ENCODE results near the gene CDC123.
A peak's percentile ranks its signal among the peaks of the same experiment; 100 is the strongest.
"Not testable (repeated sequence)": the region's sequence is repeated elsewhere in the genome, so short reads cannot be mapped to it uniquely, and the experiment has no call there.

Gene CDC123

DNA sequence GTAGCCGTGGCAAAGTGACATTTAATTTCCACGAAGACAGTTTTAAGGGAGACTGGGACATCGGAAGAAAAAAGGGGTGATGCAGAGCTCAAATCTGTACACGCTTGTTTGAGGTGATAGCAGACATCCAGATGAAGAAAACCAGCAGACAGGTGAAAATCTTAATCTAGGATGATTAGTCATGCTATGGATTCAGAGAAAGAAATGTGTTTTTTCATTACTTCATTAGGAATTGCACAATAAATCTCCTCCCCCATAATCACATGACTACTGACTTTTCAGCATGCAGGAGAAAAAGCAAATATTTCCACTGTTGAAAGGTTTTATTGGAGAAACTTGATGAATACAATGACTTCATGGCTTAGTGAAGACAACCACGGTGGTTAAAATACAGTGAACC lies 2.8 kb upstream of the CDC123 start:
- FAIRE-seq, result no peak

DNA sequence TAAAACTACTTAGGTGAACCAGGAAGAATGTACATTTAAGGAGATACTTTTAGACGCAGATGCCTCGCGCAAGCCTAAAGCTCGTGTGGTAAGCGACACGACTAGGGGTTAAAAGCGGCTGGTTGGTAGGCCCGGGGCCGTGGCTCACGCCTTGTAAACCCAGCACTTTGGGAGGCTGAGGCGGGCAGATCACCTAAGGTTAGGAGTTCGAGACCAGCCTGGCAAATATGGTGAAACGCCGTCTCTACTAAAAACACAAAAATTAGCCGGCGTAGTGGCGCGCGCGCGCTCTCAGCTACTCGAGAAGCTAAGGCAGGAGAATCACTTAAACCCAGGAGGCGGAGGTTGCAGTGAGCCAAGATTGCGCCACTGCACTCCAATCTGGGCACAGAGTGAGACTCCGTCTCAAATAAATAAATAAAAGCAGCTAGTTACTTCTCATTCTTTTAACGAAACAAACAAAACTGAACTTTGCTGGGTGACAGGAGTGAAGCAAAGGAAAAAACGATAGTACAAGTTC lies 1.2 kb upstream of the CDC123 start:
- no peak for FAIRE-seq

GRCh38 chr10:12195281-12195602 lies 746 bp upstream of the CDC123 start:
- no peak for FAIRE-seq

- FAIRE-seq, result no peak
Measured at GRCh38 chr10:12196531-12197211, 683 bp downstream of the CDC123 start.

DNA sequence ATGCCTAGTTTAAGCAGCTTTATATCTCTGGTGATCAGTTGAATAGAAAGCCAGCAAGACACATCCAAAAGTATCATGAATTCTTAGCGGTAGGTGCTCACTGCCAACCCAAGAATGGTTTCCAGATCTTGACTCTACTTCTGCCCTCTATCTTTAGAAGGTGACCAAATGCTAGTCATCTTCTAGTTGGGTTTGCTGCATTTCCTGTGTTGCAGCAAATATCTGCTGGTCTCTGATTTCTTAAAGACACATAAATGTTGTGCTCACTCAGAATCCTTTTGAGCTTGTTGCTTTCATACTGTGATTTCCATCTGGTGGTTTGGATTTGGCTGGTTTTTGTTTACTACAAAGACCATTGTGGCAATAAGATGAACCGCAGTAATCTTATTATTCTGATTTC lies 2.2 kb downstream of the CDC123 start:
- no peak for FAIRE-seq

- FAIRE-seq, result no peak
Measured at GRCh38 chr10:12200850-12201249, 4.9 kb downstream of the CDC123 start.

GRCh38 chr10:12201543-12201942 lies 5.6 kb downstream of the CDC123 start:
- no peak for FAIRE-seq

DNA sequence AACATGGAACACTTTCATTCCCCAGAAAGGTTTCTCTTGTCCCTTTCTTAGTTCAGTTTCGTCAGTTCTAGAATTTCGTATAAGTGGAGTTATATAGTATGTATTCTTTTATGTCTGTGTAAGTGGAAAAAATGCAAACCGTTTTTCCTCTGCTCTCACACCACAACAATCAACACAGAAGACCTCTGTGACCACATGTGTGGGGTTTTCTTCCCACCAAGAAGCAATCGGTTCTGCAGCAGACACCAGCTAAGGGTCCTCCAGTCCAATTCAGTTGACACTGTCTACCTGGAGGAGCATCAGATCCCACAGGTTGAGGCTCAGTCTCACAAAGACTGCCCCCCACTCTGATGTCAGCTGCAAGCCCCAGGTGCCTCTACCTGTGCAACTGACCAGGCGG lies 6.2 kb downstream of the CDC123 start:
- no peak for FAIRE-seq

DNA sequence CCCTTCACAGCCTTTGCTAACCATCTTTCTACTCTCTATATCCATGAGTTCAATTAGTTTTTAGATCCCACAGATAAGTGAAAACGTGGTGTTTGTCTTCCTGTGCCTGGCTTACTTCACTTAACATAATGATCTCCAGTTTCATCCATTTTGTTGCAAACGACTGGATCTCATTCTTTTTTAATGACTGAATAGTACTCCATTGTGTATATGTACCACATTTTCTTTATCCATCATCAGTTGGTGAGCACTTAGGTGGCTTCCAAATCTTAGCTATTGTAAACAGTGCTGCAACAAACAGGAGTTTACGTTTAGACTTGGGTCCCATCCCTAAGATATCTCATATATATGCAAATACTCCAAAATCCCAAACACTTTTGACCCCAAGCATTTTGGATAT lies 9.1 kb downstream of the CDC123 start:
- FAIRE-seq, result no peak

DNA sequence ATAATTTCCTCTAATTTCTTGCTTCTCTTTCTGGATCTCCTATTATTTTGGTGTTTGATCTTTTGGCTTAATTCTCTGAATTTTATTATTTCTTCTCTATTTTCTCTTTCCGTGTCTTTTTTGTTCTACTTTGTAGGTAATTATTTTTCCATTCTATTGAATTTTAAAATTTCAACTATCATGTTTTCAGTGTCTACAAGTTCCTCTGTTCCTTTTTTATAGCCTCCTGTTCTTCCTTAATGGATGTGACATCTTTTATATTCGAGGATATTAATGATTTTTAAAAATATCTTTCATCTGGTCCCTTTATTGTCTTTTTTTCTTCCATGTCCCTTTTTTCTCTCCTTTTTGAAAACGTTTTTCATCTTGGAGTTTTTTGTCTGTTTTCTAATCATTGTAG lies 11.1 kb downstream of the CDC123 start:
- no peak for FAIRE-seq

DNA sequence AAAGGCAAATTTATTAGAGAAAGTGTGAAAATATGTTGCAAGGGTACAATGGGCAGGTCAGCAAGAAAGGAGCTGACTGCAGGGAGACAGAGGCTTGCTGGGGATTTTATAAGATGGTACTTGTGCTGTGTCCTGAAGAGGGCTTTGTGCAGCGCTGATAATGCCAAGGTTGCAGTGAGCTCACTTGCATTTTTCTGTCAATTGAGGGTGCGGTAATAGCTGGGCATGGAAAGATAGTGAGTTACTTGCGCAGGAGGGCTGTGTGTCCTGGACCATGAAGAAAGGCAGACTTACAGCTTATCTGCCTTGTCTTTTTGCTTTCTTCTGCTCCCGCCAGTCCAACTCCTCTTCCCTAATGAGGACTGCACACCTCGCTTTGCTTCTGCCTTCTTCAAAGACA lies 12.5 kb downstream of the CDC123 start:
- no peak for FAIRE-seq

- no peak for FAIRE-seq
Measured at GRCh38 chr10:12212454-12212853, 16.5 kb downstream of the CDC123 start.

GRCh38 chr10:12213621-12214020 lies 17.6 kb downstream of the CDC123 start:
- FAIRE-seq, result no peak

DNA sequence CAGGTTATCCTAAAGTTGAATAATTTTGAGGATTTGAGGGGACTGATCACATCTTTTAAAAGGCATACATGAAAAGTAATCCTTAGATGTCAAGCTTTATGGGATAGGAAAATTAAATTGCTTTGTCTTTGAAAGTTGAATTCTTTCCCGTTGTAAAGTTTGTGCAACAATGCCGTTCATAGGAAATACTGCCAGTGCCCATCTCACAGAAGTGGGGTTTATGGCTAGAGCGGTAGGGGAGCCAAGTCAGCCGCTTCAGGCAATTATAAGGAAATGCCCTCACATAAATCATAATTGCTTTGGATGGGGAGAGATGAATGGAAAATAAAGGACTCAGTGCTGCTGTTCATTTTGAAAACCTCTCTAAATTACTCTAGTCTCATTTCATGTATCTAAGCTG lies 18.1 kb downstream of the CDC123 start:
- FAIRE-seq, result no peak

DNA sequence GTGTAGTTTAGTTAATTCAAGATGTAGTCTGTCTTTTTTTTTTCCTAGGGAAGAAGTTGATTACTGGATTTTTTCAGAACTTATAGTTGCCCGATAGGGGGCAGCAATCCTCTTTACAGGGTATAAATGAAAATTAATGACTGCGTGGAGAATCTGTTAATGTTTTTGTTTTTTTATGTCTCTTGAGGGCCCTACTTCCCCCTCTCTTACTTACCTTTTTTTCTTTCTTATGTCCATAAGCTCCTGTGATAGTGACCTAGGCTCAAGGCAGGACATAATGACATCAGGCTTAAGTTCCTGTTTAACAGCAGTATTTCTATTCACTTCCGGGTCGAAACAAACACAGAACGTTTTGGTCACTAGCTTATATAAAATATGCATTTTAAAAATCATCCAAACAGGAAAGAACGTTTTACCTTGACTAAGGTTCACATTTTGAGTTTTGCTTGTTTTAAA lies 18.8 kb downstream of the CDC123 start:
- FAIRE-seq, result no peak

DNA sequence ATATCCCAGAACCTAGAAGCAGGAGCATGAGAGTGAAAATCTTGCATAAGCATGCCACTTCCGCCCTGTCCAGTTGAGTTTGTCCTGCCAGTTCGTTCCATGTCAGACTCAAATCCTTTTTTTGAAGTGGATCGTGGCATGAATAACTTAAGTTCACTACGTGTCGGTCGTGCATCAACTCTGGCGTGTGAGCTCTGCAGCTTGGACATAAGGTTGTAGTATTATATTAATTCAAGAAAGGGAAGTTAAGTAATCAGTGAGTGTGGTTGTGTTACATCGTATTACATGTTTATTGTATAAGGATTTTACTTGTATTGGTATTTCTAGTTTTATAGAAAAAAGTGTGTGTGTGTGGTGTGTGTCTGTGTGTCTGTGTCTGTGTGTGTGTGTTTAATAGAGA lies 23.0 kb downstream of the CDC123 start:
- FAIRE-seq, result no peak

- peak; percentile 73 for FAIRE-seq
Measured at GRCh38 chr10:12221323-12222298, 25.6 kb downstream of the CDC123 start.

DNA sequence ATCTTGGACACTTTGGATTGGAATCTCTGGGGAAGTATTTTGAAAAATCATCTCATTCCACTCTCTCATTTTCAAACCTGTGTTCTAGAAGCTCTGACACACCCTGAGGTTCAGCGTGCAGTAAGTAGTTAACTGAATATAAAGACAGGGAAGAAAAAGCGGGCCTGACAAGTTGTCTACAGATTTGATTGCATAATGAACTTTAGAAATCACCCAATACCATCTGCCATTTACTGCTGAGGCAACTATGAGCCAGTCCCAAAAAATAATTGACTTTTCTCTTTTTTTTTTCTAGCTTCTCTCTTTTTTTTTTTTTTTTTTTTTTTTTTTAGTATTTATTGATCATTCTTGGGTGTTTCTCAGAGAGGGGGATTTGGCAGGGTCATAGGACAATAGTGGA lies 29.5 kb downstream of the CDC123 start:
- no peak for FAIRE-seq

DNA sequence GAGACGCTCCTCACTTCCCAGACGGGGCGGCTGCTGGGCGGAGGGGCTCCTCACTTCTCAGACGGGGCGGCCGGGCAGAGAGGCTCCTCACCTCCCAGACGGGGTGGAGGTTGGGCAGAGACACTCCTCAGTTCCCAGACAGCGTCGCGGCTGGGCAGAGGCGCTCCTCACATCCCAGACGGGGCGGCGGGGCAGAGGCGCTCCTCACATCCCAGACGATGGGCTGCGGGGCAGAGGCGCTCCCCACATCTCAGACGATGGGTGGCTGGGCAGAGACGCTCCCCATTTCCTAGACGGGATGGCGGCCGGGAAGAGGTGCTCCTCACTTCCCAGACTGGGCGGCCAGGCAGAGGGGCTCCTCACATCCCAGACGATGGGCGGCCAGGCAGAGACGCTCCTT lies 30.4 kb downstream of the CDC123 start:
- not testable (repeated sequence) for FAIRE-seq

GRCh38 chr10:12228851-12229250 lies 32.9 kb downstream of the CDC123 start:
- FAIRE-seq, result no peak

DNA sequence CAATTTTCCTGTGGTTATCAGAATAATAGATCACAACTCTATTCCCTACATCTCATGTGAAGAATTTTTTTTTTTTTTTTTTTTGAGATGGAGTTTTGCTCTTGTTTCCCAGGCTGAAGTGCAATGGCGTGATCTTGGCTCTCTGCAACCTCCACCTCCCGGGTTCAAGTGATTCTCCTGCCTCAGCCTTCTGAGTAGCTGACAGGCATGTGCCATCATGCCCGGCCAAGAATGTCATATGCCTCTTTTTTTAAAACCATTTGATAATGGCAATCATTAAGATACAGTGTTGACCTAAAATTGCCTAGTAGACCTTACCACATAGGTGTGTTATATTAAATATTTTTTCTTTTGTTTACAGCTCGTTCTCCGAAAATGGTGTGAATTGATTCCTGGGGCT lies 38.7 kb downstream of the CDC123 start:
- FAIRE-seq, result not testable (repeated sequence)

DNA sequence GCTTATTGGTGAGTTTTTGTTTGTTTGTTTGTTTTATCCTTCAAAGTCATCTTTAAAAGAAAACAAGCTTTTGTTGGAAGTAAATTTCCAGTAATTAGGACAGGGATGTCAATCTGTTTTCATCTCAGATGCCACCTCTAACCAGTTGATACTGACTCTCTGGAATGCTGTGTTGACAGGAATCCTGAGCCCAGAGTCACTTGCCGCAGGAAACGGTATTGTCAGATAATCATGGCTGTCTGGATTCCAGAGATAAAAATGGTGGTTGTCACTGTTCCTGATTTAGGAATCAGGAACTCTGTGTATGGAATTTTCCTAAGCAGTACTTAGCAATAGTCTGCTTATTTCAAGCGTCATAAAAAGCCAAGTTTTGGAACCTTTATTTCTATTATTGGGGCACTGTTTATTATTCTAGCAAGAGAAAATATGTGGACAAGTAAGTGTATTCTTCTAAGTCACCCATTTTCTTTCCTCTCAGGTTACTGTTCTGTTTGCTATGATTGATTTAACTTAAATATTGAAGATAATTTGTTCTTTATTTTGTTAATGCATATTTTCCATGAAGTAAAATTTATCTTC lies 39.2 kb downstream of the CDC123 start:
- FAIRE-seq, result no peak

- FAIRE-seq, result no peak
Measured at GRCh38 chr10:12235796-12236195, 39.8 kb downstream of the CDC123 start.
